Keratinocyte (primary cell): Measurements from ENCODE around the gene TIAL1.

Experiments used
- CTCF ChIP-seq, 3 experiments: IDR thresholded peaks in 1 of 3; conservative IDR thresholded peaks in 1 of 3; optimal IDR thresholded peaks in 1 of 3; 2 replicates in 2 of 3; 3 replicates in 1 of 3; pipeline versions ENCODE3 to v1.5.1; 2011; ENCODE audit warnings: low read length in 3 of 3, mild to moderate bottlenecking in 3 of 3, moderate library complexity in 2 of 3, control low read depth in 1 of 3, inconsistent platforms in 1 of 3; ENCODE audit not compliant: insufficient read depth in 2 of 3; ENCODE audit errors: extremely low read depth in 1 of 3
- EZH2 ChIP-seq: IDR thresholded peaks from one replicate; pipeline ENCODE4 v1.6.1; 2012; ENCODE audit warnings: inconsistent platforms, mild to moderate bottlenecking, low read length, moderate library complexity

GRCh38 chr10:119595134-119595675 lies 1.6 kb downstream of the TIAL1 start:
- no peak for TF ChIP-seq CTCF (optimal IDR thresholded peaks at IDR 0.05 in 1 of 3, IDR thresholded peaks at IDR 0.05 in 1 of 3, conservative IDR thresholded peaks at IDR 0.05 in 1 of 3; ENCODE audit: extremely low read depth in 1 of 3, insufficient read depth in 2 of 3, low read length in 3 of 3)
- no peak for TF ChIP-seq EZH2
